Thyroid gland (tissue), 4 donors: ENCODE measurements around the gene BDNF. TPM values are rescaled to one million over a fixed set of nuclear protein-coding genes. Genes with fewer than 3 reads are reported as not detected.

Source experiments
- DNase-seq, 2 donors: peaks; one replicate each; pipeline ENCODE4 v3.0.0-alpha.2; 2019
- H3K27ac ChIP-seq, 3 donors: fragments of 200-600 bp; sonication (generic); 1 replicate in 2 of 3; 2 replicates in 1 of 3; pipeline ENCODE4 v1.5.1; 2016 to 2019; ENCODE audit warnings: mild to moderate bottlenecking in 1 of 3, moderate library complexity in 1 of 3
- H3K27me3 ChIP-seq: fragments of 200-600 bp; sonication (generic); one replicate; pipeline ENCODE4 v1.5.1; 2019
- H3K36me3 ChIP-seq, 2 donors: fragments of 200-600 bp; sonication (generic); one replicate each; pipeline ENCODE4 v1.5.1; 2016 to 2019
- H3K4me1 ChIP-seq, 2 donors: fragments of 200-600 bp; sonication (generic); one replicate each; pipeline ENCODE4 v1.5.1; 2017 to 2019
- H3K4me3 ChIP-seq, 3 donors: fragments of 200-600 bp; sonication (generic); replicated peaks in 1 of 3; 1 replicate in 2 of 3; 2 replicates in 1 of 3; pipeline ENCODE4 v1.5.1; 2016; ENCODE audit warnings: mild to moderate bottlenecking in 1 of 3
- H3K9me3 ChIP-seq: fragments of 200-600 bp; sonication (generic); one replicate; pipeline ENCODE4 v1.5.1; 2017
- POLR2A ChIP-seq, 2 donors: fragments of 450-650 bp; IDR thresholded peaks; one replicate each; pipeline ENCODE4 v1.6.1; 2017; ENCODE audit warnings: antibody characterized with exemption in 2 of 2, mild to moderate bottlenecking in 2 of 2, moderate library complexity in 1 of 2
- WGBS, 2 donors: methylation state at CpG; one replicate each; pipeline ENCODE4 v1.1.5; 2017; 5-methylcytosine and 5-hydroxymethylcytosine counted together
- intact Hi-C: fragments of 100-400 bp; cut with DNase I; formaldehyde crosslinking; loops from one replicate; pipeline ENCODE4 v1.15.1; 2023
- total RNA-seq, 4 donors: library from RNA; depleted of rRNA; stranded (reverse); fragments of >200 nt; gene quantifications; one replicate each; pipeline ENCODE4 v1.2.3, GENCODE V29; 2016
- TF ChIP-seq, protein P1 (sequence below), 6 experiments: fragments of 200-600 bp in 3 of 6; fragments of 450-650 bp in 3 of 6; sonication (generic) in 3 of 6; IDR thresholded peaks; one replicate each; pipeline ENCODE4 v1.5.1; 2016 to 2019; ENCODE audit warnings: antibody characterized with exemption in 6 of 6, mild to moderate bottlenecking in 2 of 6, inconsistent platforms in 1 of 6, moderate library complexity in 1 of 6

The BDNF gene
- total RNA-seq, 4 donors from 2014 or later = 0.54 to 4.7 (median 1.1) TPM

DNA sequence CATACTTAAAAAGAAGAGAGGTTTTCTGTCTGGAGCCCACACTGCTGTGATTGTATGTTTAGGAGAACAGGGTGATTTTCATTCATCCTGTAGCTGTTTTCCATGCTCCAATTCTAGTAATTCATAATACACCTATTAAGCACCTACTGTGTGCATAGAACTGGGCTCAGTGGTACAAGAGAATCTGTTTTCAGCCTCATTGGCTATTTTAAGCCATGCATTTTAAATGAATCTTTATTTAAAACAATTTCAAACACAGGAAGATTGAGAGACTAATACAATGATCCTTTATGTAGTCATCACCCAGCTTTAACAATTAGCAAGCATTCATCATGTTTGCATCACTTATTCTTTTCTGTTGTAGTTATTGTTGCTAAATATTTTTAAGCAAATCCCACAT, 86.2 kb downstream of the BDNF start:
- Histone ChIP-seq H3K27me3 (no peaks in the 10 kb centered on the region), H3K4me1 (no peaks in the 10 kb centered on the region), H3K36me3 (no peaks in the 10 kb centered on the region), H3K27ac (no peak overlapping the region), H3K9me3 (no peaks in the 10 kb centered on the region), H3K4me3 (no peak overlapping the region)
- intact Hi-C loops = no loop called here
- no peak for TF ChIP-seq POLR2A (IDR thresholded peaks at IDR 0.05)
- TF ChIP-seq, protein P1, sequence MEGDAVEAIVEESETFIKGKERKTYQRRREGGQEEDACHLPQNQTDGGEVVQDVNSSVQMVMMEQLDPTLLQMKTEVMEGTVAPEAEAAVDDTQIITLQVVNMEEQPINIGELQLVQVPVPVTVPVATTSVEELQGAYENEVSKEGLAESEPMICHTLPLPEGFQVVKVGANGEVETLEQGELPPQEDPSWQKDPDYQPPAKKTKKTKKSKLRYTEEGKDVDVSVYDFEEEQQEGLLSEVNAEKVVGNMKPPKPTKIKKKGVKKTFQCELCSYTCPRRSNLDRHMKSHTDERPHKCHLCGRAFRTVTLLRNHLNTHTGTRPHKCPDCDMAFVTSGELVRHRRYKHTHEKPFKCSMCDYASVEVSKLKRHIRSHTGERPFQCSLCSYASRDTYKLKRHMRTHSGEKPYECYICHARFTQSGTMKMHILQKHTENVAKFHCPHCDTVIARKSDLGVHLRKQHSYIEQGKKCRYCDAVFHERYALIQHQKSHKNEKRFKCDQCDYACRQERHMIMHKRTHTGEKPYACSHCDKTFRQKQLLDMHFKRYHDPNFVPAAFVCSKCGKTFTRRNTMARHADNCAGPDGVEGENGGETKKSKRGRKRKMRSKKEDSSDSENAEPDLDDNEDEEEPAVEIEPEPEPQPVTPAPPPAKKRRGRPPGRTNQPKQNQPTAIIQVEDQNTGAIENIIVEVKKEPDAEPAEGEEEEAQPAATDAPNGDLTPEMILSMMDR (IDR thresholded peaks at IDR 0.05) = no peak
- DNase-seq = no peak

DNA sequence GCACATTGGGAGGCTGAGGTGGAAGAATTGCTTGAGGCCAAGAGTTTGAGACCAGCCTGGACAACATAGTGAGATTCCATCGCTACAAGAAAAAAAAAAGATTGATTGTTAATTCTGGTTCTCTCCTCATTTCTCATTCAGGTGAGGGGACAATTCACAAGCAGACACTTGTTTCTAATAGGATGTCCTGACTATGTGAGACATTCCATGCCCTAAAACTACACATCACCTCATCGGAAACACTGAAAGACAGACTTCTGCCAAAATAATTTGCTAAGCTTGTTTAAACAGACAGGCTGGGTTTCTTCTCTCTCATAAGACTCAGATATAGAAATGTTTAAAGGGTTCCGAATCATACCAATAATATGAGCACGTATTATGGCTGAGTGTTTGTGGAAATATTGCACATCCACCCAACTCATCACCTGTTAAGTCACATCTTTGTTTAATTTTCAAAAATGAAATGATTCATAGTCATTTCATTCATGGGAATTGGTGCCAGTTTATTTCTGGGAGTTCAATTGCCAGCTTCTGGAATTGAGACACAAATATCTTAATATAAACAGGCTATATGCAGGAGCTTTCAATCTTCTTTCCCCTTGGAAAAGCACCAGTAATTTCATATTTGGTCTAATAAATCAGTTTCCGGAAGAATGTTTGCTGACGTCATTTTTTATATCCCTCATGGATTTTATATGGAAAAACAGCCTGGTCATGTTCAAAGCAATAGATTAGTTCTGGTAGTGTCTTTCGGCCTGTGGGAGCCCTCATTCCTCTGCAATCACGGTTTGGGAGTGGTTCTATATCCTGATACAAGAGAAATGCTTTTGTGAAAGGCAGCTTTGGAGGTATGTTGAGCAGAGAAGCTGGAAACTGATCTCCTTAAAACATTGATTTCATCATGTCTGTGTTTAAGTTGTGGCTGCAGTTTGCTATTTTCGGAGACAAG, 87.0 kb downstream of the BDNF start:
- H3K4me1 ChIP-seq = no peaks in the 10 kb centered on the region
- TF ChIP-seq, protein P1 (IDR thresholded peaks at IDR 0.05) = no peak
- TF ChIP-seq POLR2A (IDR thresholded peaks at IDR 0.05) = no peak
- H3K27ac ChIP-seq = no peak overlapping the region
- DNase-seq = no peak
- H3K9me3 ChIP-seq = no peaks in the 10 kb centered on the region
- no peak overlapping the region for H3K4me3 ChIP-seq
- intact Hi-C loops = no loop called here
- 91 to 92% methylated on average over 9 of the region's 9 CpGs for WGBS, 2 donors
- no peaks in the 10 kb centered on the region for H3K27me3 ChIP-seq
- no peaks in the 10 kb centered on the region for H3K36me3 ChIP-seq

DNA sequence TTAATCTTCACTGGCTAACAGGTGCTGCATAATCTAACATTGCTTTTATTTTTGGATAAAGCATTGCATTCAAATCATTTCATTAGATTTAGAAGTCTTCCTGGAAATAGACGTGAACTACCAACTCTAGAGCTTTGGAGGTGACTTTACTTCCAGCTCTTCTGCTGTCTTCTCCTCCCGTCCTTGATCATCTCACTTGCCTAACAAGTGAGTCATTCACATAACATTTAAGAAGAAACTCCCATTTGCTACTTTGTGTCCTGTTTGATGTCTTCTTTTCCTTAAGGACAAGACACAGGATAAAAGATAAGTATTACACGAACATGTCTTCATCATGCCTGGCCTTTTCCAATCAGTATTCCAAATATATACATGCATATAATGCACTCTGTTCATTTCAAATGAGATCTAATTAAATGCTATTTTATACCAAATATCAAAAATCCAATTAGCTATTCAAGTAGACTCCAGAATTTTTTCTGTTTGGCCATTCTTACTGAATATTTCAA, 88.3 kb downstream of the BDNF start:
- 95 to 97% methylated on average over 3 of the region's 3 CpGs for WGBS, 2 donors
- H3K9me3 ChIP-seq = no peaks in the 10 kb centered on the region
- no peaks in the 10 kb centered on the region for H3K36me3 ChIP-seq
- no peak overlapping the region for H3K27ac ChIP-seq
- no peak overlapping the region for H3K4me3 ChIP-seq
- TF ChIP-seq POLR2A (IDR thresholded peaks at IDR 0.05) = no peak
- TF ChIP-seq, protein P1 (IDR thresholded peaks at IDR 0.05) = no peak
- intact Hi-C loops = no loop called here
- no peak for DNase-seq
- H3K4me1 ChIP-seq = no peaks in the 10 kb centered on the region
- no peaks in the 10 kb centered on the region for H3K27me3 ChIP-seq

DNA sequence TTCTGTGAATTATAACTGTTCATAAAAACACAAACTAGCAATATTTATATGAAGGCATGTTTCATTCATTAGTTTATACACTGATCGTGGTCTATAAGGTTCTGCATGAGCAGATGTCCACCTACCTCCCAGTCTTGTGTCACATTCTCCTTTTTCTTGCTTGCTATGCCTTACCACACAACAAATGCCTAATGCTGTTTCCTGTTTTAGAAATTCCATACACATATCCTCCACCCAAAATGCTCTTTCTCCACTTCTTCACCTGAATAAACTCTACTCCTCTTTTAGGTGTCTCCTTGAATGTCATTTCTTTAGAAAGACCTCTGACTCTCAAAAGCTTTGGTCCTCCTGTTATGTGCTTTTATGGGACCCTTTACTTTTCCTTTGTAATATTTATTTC, 88.9 kb downstream of the BDNF start:
- no peak for DNase-seq
- TF ChIP-seq POLR2A (IDR thresholded peaks at IDR 0.05) = no peak
- TF ChIP-seq, protein P1 (IDR thresholded peaks at IDR 0.05) = no peak
- Histone ChIP-seq H3K36me3 (no peaks in the 10 kb centered on the region), H3K4me3 (no peak overlapping the region), H3K4me1 (no peaks in the 10 kb centered on the region), H3K27ac (no peak overlapping the region), H3K9me3 (no peaks in the 10 kb centered on the region), H3K27me3 (no peaks in the 10 kb centered on the region)
- WGBS, 2 donors = 88% methylated on average over 1 of the region's 1 CpG
- intact Hi-C loops = no loop called here

DNA sequence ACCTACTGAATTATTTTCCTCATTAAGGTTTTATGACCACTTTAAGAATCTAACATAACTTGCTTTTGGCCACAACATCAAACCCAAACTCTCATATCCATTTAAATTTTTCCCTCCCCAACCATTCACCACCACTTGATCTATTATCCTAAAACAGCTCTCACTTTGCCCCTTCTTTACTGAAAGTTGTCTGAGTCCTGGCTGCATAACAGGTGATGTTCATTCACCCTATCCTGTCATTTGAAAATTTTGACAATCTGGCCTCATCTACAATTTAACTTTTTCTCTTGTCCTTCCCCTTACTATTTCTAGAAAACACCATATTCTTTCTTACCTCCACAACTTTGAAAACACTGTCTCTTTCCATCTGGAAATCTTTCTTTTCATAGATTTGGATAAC, 89.3 kb downstream of the BDNF start:
- TF ChIP-seq POLR2A (IDR thresholded peaks at IDR 0.05) = no peak
- TF ChIP-seq, protein P1 (IDR thresholded peaks at IDR 0.05) = no peak
- Histone ChIP-seq H3K27ac (no peak overlapping the region), H3K4me1 (no peaks in the 10 kb centered on the region), H3K27me3 (no peaks in the 10 kb centered on the region), H3K9me3 (no peaks in the 10 kb centered on the region), H3K36me3 (no peaks in the 10 kb centered on the region), H3K4me3 (no peak overlapping the region)
- intact Hi-C loops = no loop called here
- no peak for DNase-seq
